GM23338 (cell line): ENCODE measurements around the gene ZNF488. TPM values are rescaled to one million over a fixed set of nuclear protein-coding genes. Genes with fewer than 3 reads are reported as not detected.

ENCODE experiments used
- ATAC-seq: fragments of 200-7000 bp; cut with Tn5 transposase; 3 replicates; pipeline ENCODE4 v1.9.1; 2020
- DNase-seq: peaks from one replicate; pipeline ENCODE4 v3.0.0-alpha.2; 2015; ENCODE audit warnings: low spot score
- H2AFZ ChIP-seq: fragments of 200-600 bp; sonication (generic); 2 replicates; pipeline ENCODE4 v1.8.0; 2016; ENCODE audit warnings: antibody characterized with exemption, mild to moderate bottlenecking, moderate library complexity
- H3F3A ChIP-seq: fragments of 200-600 bp; sonication (generic); replicated peaks from 2 replicates; pipeline ENCODE4 v1.8.0; 2017; ENCODE audit warnings: antibody characterized with exemption, mixed run types, low read depth
- H3K27ac ChIP-seq: fragments of 200-600 bp; sonication (generic); 2 replicates; pipeline ENCODE4 v1.6.1; 2016; ENCODE audit warnings: low read depth
- H3K27me3 ChIP-seq: fragments of 200-600 bp; sonication (generic); 2 replicates; pipeline ENCODE4 v1.8.0; 2016; ENCODE audit warnings: mild to moderate bottlenecking, mixed run types, moderate library complexity; ENCODE audit not compliant: insufficient read depth
- H3K36me3 ChIP-seq: fragments of 200-600 bp; sonication (generic); 2 replicates; pipeline ENCODE4 v1.8.0; 2016; ENCODE audit warnings: mild to moderate bottlenecking; ENCODE audit not compliant: insufficient read depth
- H3K4me1 ChIP-seq: fragments of 200-600 bp; sonication (generic); 2 replicates; pipeline ENCODE4 v1.8.0; 2016; ENCODE audit warnings: mild to moderate bottlenecking, moderate library complexity; ENCODE audit not compliant: insufficient read depth
- H3K4me2 ChIP-seq: fragments of 200-600 bp; sonication (generic); 2 replicates; pipeline ENCODE4 v1.7.1; 2017; ENCODE audit warnings: mixed run types
- H3K4me3 ChIP-seq: fragments of 200-600 bp; sonication (generic); 2 replicates; pipeline ENCODE4 v1.6.1; 2016; ENCODE audit warnings: mixed run types
- H3K79me2 ChIP-seq: fragments of 200-600 bp; sonication (generic); replicated peaks from 2 replicates; pipeline ENCODE4 v1.8.0; 2017; ENCODE audit warnings: mild to moderate bottlenecking; ENCODE audit not compliant: insufficient read depth
- H3K9me2 ChIP-seq: fragments of 200-600 bp; sonication (generic); 2 replicates; pipeline ENCODE4 v1.8.0; 2017; ENCODE audit not compliant: insufficient read depth
- H4K20me1 ChIP-seq: fragments of 200-600 bp; sonication (generic); replicated peaks from 2 replicates; pipeline ENCODE4 v1.8.0; 2017; ENCODE audit warnings: mild to moderate bottlenecking; ENCODE audit not compliant: insufficient read depth
- H3K27ac Mint-ChIP-seq: 2 replicates; pipeline ENCODE4 v1.8.0; 2020; ENCODE audit warnings: inconsistent platforms, mild to moderate bottlenecking, moderate library complexity, mixed read lengths
- H3K27me3 Mint-ChIP-seq: 3 replicates; pipeline ENCODE4 v1.8.0; 2022; ENCODE audit warnings: low read depth, mild to moderate bottlenecking, moderate library complexity, mixed read lengths, inconsistent platforms; ENCODE audit not compliant: insufficient read depth, poor library complexity
- H3K36me3 Mint-ChIP-seq: 3 replicates; pipeline ENCODE4 v1.8.0; 2021; ENCODE audit warnings: low read depth, mild to moderate bottlenecking, inconsistent platforms, moderate library complexity, mixed read lengths
- H3K4me1 Mint-ChIP-seq: 3 replicates; pipeline ENCODE4 v1.8.0; 2020; ENCODE audit warnings: mild to moderate bottlenecking, inconsistent platforms, mixed read lengths
- H3K4me3 Mint-ChIP-seq: 3 replicates; pipeline ENCODE4 v1.8.0; 2021; ENCODE audit warnings: moderate library complexity, mild to moderate bottlenecking, inconsistent platforms, mixed read lengths
- H3K9me3 Mint-ChIP-seq: 3 replicates; pipeline ENCODE4 v1.8.0; 2020; ENCODE audit warnings: moderate library complexity, mild to moderate bottlenecking, inconsistent platforms, mixed read lengths
- CREB1 ChIP-seq: fragments of 250-450 bp; sonication (Bioruptor Pico); IDR thresholded peaks from 2 replicates; pipeline ENCODE4 v1.5.0; 2020; ENCODE audit warnings: low read depth, mild to moderate bottlenecking, moderate library complexity
- ETS1 ChIP-seq: IDR thresholded peaks from 2 replicates; pipeline ENCODE4 v1.6.1; 2016; ENCODE audit warnings: antibody characterized with exemption
- EZH2 ChIP-seq: fragments of 200-600 bp; sonication (generic); IDR thresholded peaks from one replicate; pipeline ENCODE4 v1.8.0; 2017; ENCODE audit warnings: antibody characterized with exemption, mild to moderate bottlenecking, low read depth; ENCODE audit not compliant: unreplicated experiment
- EZH2phosphoT487 ChIP-seq: fragments of 200-600 bp; sonication (generic); IDR thresholded peaks from one replicate; pipeline ENCODE4 v1.8.1; 2018; ENCODE audit warnings: antibody characterized with exemption; ENCODE audit not compliant: unreplicated experiment
- JUNB ChIP-seq: IDR thresholded peaks from one replicate; pipeline ENCODE4 v1.6.1; 2016; ENCODE audit warnings: antibody characterized with exemption; ENCODE audit not compliant: unreplicated experiment
- POLR2AphosphoS5 ChIP-seq: IDR thresholded peaks from 2 replicates; pipeline ENCODE4 v1.6.1; 2016; ENCODE audit warnings: antibody characterized with exemption, low read depth
- ZNF114 ChIP-seq: fragments of 250-450 bp; sonication (Bioruptor Pico); IDR thresholded peaks from 2 replicates; pipeline ENCODE4 v1.5.0; 2020; ENCODE audit warnings: mild to moderate bottlenecking, moderate library complexity
- ZNF331 ChIP-seq: fragments of 250-450 bp; sonication (Bioruptor Pico); IDR thresholded peaks from 2 replicates; pipeline ENCODE4 v1.5.0; 2020; ENCODE audit warnings: low read depth, mild to moderate bottlenecking, moderate library complexity
- ZNF462 ChIP-seq: fragments of 250-450 bp; sonication (Bioruptor Pico); IDR thresholded peaks from 2 replicates; pipeline ENCODE4 v1.5.0; 2020; ENCODE audit warnings: mild to moderate bottlenecking, moderate library complexity
- polyA plus RNA-seq: library from polyadenylated mRNA; unstranded; fragments of >200 nt; fragmentation: Nextera tagmentation; extraction: Ambion mirVana; gene quantifications from 2 replicates; pipeline ENCODE4 v1.2.1, GENCODE V29; 2016
- total RNA-seq: library from RNA; depleted of rRNA; stranded (reverse); fragments of >200 nt; shearing (Covaris generic); gene quantifications from 2 replicates; pipeline ENCODE4 v1.2.3, GENCODE V29; 2014

The ZNF488 gene
- total and polyA plus RNA-seq, 2 experiments from 2014 or later: 2.5 to 5.2 TPM

GRCh38 chr10:47317251-47317650 lies 66.8 kb downstream of the ZNF488 start (continued):
- no peak for TF ChIP-seq ZNF462 (CRISPR knock-in tag)

- Histone ChIP-seq H3K9me2 (0 out of 2 replicates have a peak, but pooled peaks cover 4% of the 10 kb centered on the region), H3K4me2 (no peak overlapping the region), H3K27me3 (no peaks in the 10 kb centered on the region), H3K27ac (no peak overlapping the region), H2AFZ (no peak overlapping the region), H3K4me1 (no peaks in the 10 kb centered on the region), H4K20me1 (no peaks in the 10 kb centered on the region), H3K79me2 (no peaks in the 10 kb centered on the region), H3F3A (no peaks in the 10 kb centered on the region), H3K36me3 (no peaks in the 10 kb centered on the region), H3K4me3 (no peak overlapping the region)
- H3K36me3 Mint-ChIP-seq: no peaks in the 10 kb centered on the region
- ATAC-seq (no peak), DNase-seq (no peak)
- no peaks in the 10 kb centered on the region for H3K4me1 Mint-ChIP-seq
- no peaks in the 10 kb centered on the region for H3K9me3 Mint-ChIP-seq
- TF ChIP-seq ZNF114 (CRISPR knock-in tag) (no peak), ETS1 (no peak), EZH2phosphoT487 (no peak), POLR2AphosphoS5 (no peak), ZNF462 (CRISPR knock-in tag) (no peak), JUNB (no peak), EZH2 (no peak), CREB1 (CRISPR knock-in tag) (no peak), ZNF331 (CRISPR knock-in tag) (no peak)
- H3K27me3 Mint-ChIP-seq: peaks cover 13% of the 10 kb centered on the region
- H3K27ac Mint-ChIP-seq: no peak overlapping the region
- no peak overlapping the region for H3K4me3 Mint-ChIP-seq
These were observed 68.0 kb downstream of the ZNF488 start for GRCh38 chr10:47316131-47316530.
